SK-N-SH (cell line): Measurements from ENCODE around the gene ADAP1. TPM values are rescaled to one million over a fixed set of nuclear protein-coding genes. Genes with fewer than 3 reads are reported as not detected.

Experiments
- CTCF ChIA-PET: fragments of 300-600, 350-600 bp; formaldehyde crosslinking; extraction: SDS; loops from one replicate; lab custom pipeline; 2021; lab: Yijun Ruan, JAX
- POLR2A ChIA-PET: fragments of 350-600 bp; sonication (Branson Sonifier 250); formaldehyde crosslinking; extraction: SDS; loops from one replicate; lab custom pipeline; 2020; ENCODE audit warnings: antibody characterized with exemption, inconsistent platforms; lab: Yijun Ruan, JAX
- DNase-seq: peaks from one replicate; pipeline ENCODE4 v3.0.0; 2012
- H2AFZ ChIP-seq: fragments of 200-600 bp; sonication (generic); 2 replicates; pipeline ENCODE4 v1.8.1; 2016; ENCODE audit warnings: antibody characterized with exemption, mild to moderate bottlenecking, low read depth
- H3F3A ChIP-seq: fragments of 200-600 bp; sonication (generic); replicated peaks from 2 replicates; pipeline ENCODE3; 2016; ENCODE audit warnings: antibody characterized with exemption, mild to moderate bottlenecking; ENCODE audit not compliant: insufficient read depth
- H3K27ac ChIP-seq, 2 experiments: fragments of 200-500 bp in 1 of 2; fragments of 200-600 bp in 1 of 2; sonication (Bioruptor generic) in 1 of 2; sonication (generic), shearing (Covaris generic) in 1 of 2; 2 replicates each; pipeline versions ENCODE4 v1.5.1 to v1.6.1; 2014 to 2016; ENCODE audit warnings: low read depth in 2 of 2, inconsistent platforms in 1 of 2, low read length in 1 of 2, mild to moderate bottlenecking in 1 of 2, mixed read lengths in 1 of 2
- H3K27me3 ChIP-seq: fragments of 200-600 bp; sonication (generic), shearing (Covaris generic); 2 replicates; pipeline ENCODE4 v1.6.1; 2016; ENCODE audit warnings: mixed run types; ENCODE audit not compliant: insufficient read depth
- H3K36me3 ChIP-seq, 2 experiments: fragments of 200-500 bp in 1 of 2; fragments of 200-600 bp in 1 of 2; sonication (Bioruptor generic) in 1 of 2; sonication (generic) in 1 of 2; replicated peaks in 1 of 2; 2 replicates each; pipeline versions ENCODE3 to v1.5.1; 2014 to 2016; ENCODE audit warnings: low read length in 1 of 2, mild to moderate bottlenecking in 1 of 2; ENCODE audit not compliant: insufficient read depth in 2 of 2, control insufficient read depth in 1 of 2
- H3K4me1 ChIP-seq, 2 experiments: fragments of 200-500 bp in 1 of 2; fragments of 200-600 bp in 1 of 2; sonication (Bioruptor generic) in 1 of 2; sonication (generic), shearing (Covaris generic) in 1 of 2; 2 replicates each; pipeline versions ENCODE4 v1.5.1 to v1.6.1; 2014 to 2016; ENCODE audit warnings: low read depth in 1 of 2, low read length in 1 of 2, mixed run types in 1 of 2; ENCODE audit not compliant: insufficient read depth in 2 of 2, control insufficient read depth in 1 of 2
- H3K4me2 ChIP-seq: fragments of 200-600 bp; sonication (generic), shearing (Covaris generic); 2 replicates; pipeline ENCODE4 v1.6.1; 2017; ENCODE audit warnings: mixed run types
- H3K4me3 ChIP-seq, 2 experiments: fragments of 200-500 bp in 1 of 2; fragments of 200-600 bp in 1 of 2; sonication (Bioruptor generic) in 1 of 2; sonication (generic), shearing (Covaris generic) in 1 of 2; 2 replicates each; pipeline versions ENCODE4 v1.5.1 to v1.8.1; 2014 to 2016; ENCODE audit warnings: low read depth in 2 of 2, inconsistent platforms in 1 of 2, low read length in 1 of 2, mild to moderate bottlenecking in 1 of 2, mixed read lengths in 1 of 2, moderate library complexity in 1 of 2
- H3K79me2 ChIP-seq: fragments of 200-600 bp; sonication (generic); 2 replicates; pipeline ENCODE4 v1.8.1; 2017; ENCODE audit warnings: mild to moderate bottlenecking; ENCODE audit not compliant: insufficient read depth
- H3K9ac ChIP-seq: fragments of 200-600 bp; sonication (generic); 2 replicates; pipeline ENCODE4 v1.6.1; 2017; ENCODE audit warnings: mixed run types
- H3K9me2 ChIP-seq: fragments of 200-600 bp; sonication (generic); 2 replicates; pipeline ENCODE4 v1.6.1; 2017; ENCODE audit warnings: mixed run types
- H3K9me3 ChIP-seq: fragments of 200-600 bp; sonication (generic); 2 replicates; pipeline ENCODE4 v1.6.1; 2017; ENCODE audit warnings: mixed run types, mild to moderate bottlenecking, moderate library complexity
- H4K20me1 ChIP-seq: fragments of 200-600 bp; sonication (generic); 2 replicates; pipeline ENCODE4 v1.6.1; 2017; ENCODE audit warnings: mild to moderate bottlenecking, mixed run types; ENCODE audit not compliant: insufficient read depth
- FOSL2 ChIP-seq: IDR thresholded peaks from 2 replicates; pipeline ENCODE4 v1.4.0; 2012; ENCODE audit warnings: low read depth, mild to moderate bottlenecking, moderate library complexity, borderline replicate concordance
- GABPA ChIP-seq: IDR thresholded peaks from 2 replicates; pipeline ENCODE4 v1.4.0; 2012; ENCODE audit warnings: low read depth, mild to moderate bottlenecking
- GATA2 ChIP-seq: sonication (generic); formaldehyde crosslinking; IDR thresholded peaks from 2 replicates; pipeline ENCODE4 v1.5.0; 2020; ENCODE audit warnings: mild to moderate bottlenecking, missing genetic modification reagents
- NRF1 ChIP-seq: IDR thresholded peaks from 2 replicates; pipeline ENCODE4 v1.6.1; 2012; ENCODE audit warnings: low read depth, mild to moderate bottlenecking, low read length
- RAD21 ChIP-seq: IDR thresholded peaks from 2 replicates; pipeline ENCODE4 v1.6.1; 2012; ENCODE audit warnings: mild to moderate bottlenecking, low read length
- RCOR1 ChIP-seq: fragments of 150-350 bp; IDR thresholded peaks from 2 replicates; pipeline ENCODE4 v1.6.1; 2017; ENCODE audit warnings: antibody characterized with exemption, low read length
- REST ChIP-seq: IDR thresholded peaks from 2 replicates; pipeline ENCODE4 v1.6.1; 2012; ENCODE audit warnings: mild to moderate bottlenecking, low read depth, low read length, moderate library complexity
- RFX5 ChIP-seq: IDR thresholded peaks from 2 replicates; pipeline ENCODE4 v1.6.1; 2012; ENCODE audit warnings: mild to moderate bottlenecking, improper control_type of control experiment, low read length
- SIN3A ChIP-seq: IDR thresholded peaks from 2 replicates; pipeline ENCODE4 v1.6.1; 2012; ENCODE audit warnings: low read depth, mild to moderate bottlenecking, low read length, moderate library complexity, borderline replicate concordance
- SMC3 ChIP-seq: IDR thresholded peaks from 2 replicates; pipeline ENCODE4 v1.6.1; 2012; ENCODE audit warnings: low read depth, low read length, improper control_type of control experiment
- TCF12 ChIP-seq: IDR thresholded peaks from 2 replicates; pipeline ENCODE4 v1.4.0; 2012
- USF1 ChIP-seq: IDR thresholded peaks from 2 replicates; pipeline ENCODE4 v1.4.0; 2012; ENCODE audit warnings: low read depth, borderline replicate concordance
- YY1 ChIP-seq: IDR thresholded peaks from 2 replicates; pipeline ENCODE4 v1.4.0; 2012; ENCODE audit warnings: low read depth, mild to moderate bottlenecking
- WGBS: methylation state at CpG from one replicate; pipeline ENCODE4 v1.1.6; 2017; ENCODE audit warnings: low lambda C conversion rate; 5-methylcytosine and 5-hydroxymethylcytosine counted together
- polyA plus RNA-seq, 3 experiments: library from polyadenylated mRNA; depleted of rRNA; stranded (reverse); fragments of >200 nt; gene quantifications; 2 replicates each; pipeline ENCODE4 v1.2.3, GENCODE V29; 2012
- TF ChIP-seq, protein P1 (sequence below): IDR thresholded peaks from 2 replicates; pipeline ENCODE4 v1.4.0; 2012; ENCODE audit warnings: low read depth

The ADAP1 gene
- polyA plus RNA-seq, 1 of the 3 experiments (the other 2 are of a cell fraction): 3.2 TPM

- Histone ChIP-seq H3K4me2 (no peak overlapping the region), H3K9ac (no peak overlapping the region), H3K79me2 (no peaks in the 10 kb centered on the region), H3K9me2 (no peaks in the 10 kb centered on the region), H2AFZ (no peak overlapping the region), H3K27me3 (no peaks in the 10 kb centered on the region), H3K36me3 (no peaks in the 10 kb centered on the region), H3F3A (peaks cover under 1% of the 10 kb centered on the region), H3K27ac (no peak overlapping the region), H4K20me1 (no peaks in the 10 kb centered on the region), H3K4me3 (no peak overlapping the region), H3K9me3 (no peaks in the 10 kb centered on the region), H3K4me1 (no peaks in the 10 kb centered on the region)
- ChIA-PET CTCF (no interaction called here), POLR2A (no interaction called here)
- 78% methylated on average over 29 of the region's 29 CpGs for WGBS
- no peak for TF ChIP-seq USF1
- no peak for TF ChIP-seq NRF1
- TF ChIP-seq FOSL2: no peak
- TF ChIP-seq REST: no peak
- no peak for TF ChIP-seq GABPA
- TF ChIP-seq RAD21: no peak
- TF ChIP-seq RFX5: no peak
- TF ChIP-seq RCOR1: no peak
- DNase-seq: no peak
Observed at GRCh38 chr7:946256-946996, 8.1 kb downstream of the ADAP1 start.

GRCh38 chr7:945556-946255 is 8.8 kb downstream of the ADAP1 start:
- H4K20me1 ChIP-seq: no peaks in the 10 kb centered on the region
- CTCF ChIA-PET: interaction anchor here (0.8 to 1.6 kb wide), 3 partner anchors 8 to 12 kb away, joined by 3 to 7 read pairs (median 3); partner anchors contain the start of gene ADAP1
- no peaks in the 10 kb centered on the region for H3K9me3 ChIP-seq
- no peak overlapping the region for H3K4me2 ChIP-seq
- POLR2A ChIA-PET: no interaction called here
- H3K4me1 ChIP-seq: no peaks in the 10 kb centered on the region
- H2AFZ ChIP-seq: no peak overlapping the region
- peaks cover 8% of the 10 kb centered on the region for H3F3A ChIP-seq
- H3K27me3 ChIP-seq: no peaks in the 10 kb centered on the region
- no peak for DNase-seq
- no peak overlapping the region for H3K9ac ChIP-seq
- no peaks in the 10 kb centered on the region for H3K9me2 ChIP-seq
- 81% methylated on average over 23 of the region's 30 CpGs for WGBS
- no peaks in the 10 kb centered on the region for H3K36me3 ChIP-seq
- H3K79me2 ChIP-seq: no peaks in the 10 kb centered on the region
- TF ChIP-seq YY1 (no peak), RAD21 (no peak), SMC3 (no peak), SIN3A (no peak), GATA2 (CRISPR knock-in tag) (no peak), TCF12 (no peak), REST (no peak)
- TF ChIP-seq, protein P1, sequence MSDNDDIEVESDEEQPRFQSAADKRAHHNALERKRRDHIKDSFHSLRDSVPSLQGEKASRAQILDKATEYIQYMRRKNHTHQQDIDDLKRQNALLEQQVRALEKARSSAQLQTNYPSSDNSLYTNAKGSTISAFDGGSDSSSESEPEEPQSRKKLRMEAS: no peak
- H3K27ac ChIP-seq: no peak overlapping the region
- no peak overlapping the region for H3K4me3 ChIP-seq
